Spinal cord (tissue), 10 donors: ENCODE results near the gene TUBB1. TPM values are rescaled to one million over a fixed set of nuclear protein-coding genes. Genes with fewer than 3 reads are reported as not detected.
A peak's percentile ranks its signal among the peaks of the same experiment; 100 is the strongest.

Experiments used
- DNase-seq, 6 donors: peaks; one replicate each; pipeline versions ENCODE4 v3.0.0 to v3.0.0-alpha.2; 2013 to 2015; ENCODE audit warnings: low spot score in 6 of 6, low read depth in 4 of 6
- H3K27ac ChIP-seq: one replicate; pipeline ENCODE4 v1.5.1; 2013; ENCODE audit warnings: low read depth, low read length, control low read depth
- H3K27me3 ChIP-seq: one replicate; pipeline ENCODE4 v1.6.1; 2013; ENCODE audit warnings: low read length; ENCODE audit not compliant: control insufficient read depth, insufficient read depth
- H3K36me3 ChIP-seq: one replicate; pipeline ENCODE4 v1.6.1; 2013; ENCODE audit warnings: low read length; ENCODE audit not compliant: control insufficient read depth, insufficient read depth
- H3K4me1 ChIP-seq: one replicate; pipeline ENCODE4 v1.6.1; 2013; ENCODE audit warnings: low read length; ENCODE audit not compliant: control insufficient read depth, insufficient read depth
- H3K4me3 ChIP-seq: one replicate; pipeline ENCODE4 v1.5.1; 2013; ENCODE audit warnings: low read depth, low read length, control low read depth
- H3K9me3 ChIP-seq: one replicate; pipeline ENCODE4 v1.6.1; 2013; ENCODE audit warnings: low read length; ENCODE audit not compliant: control insufficient read depth, insufficient read depth
- WGBS: methylation state at CpG from one replicate; pipeline ENCODE4 v1.1.5; 2013; ENCODE audit warnings: missing lambda C conversion rate; ENCODE audit not compliant: insufficient coverage; 5-methylcytosine and 5-hydroxymethylcytosine counted together
- polyA plus RNA-seq, 2 donors: library from polyadenylated mRNA; unstranded; fragments of 120-200 nt; gene quantifications; one replicate each; pipeline ENCODE4 v1.2.1, GENCODE V29; 2013; ENCODE audit not compliant: insufficient read length in 2 of 2
- total RNA-seq, 2 donors: library from RNA; depleted of rRNA in 1 of 2; stranded (reverse); fragments of 120-200 nt in 1 of 2; fragments of >200 nt in 1 of 2; gene quantifications; one replicate each; pipeline versions ENCODE4 v1.2.3 to v1.2.4, GENCODE V29; 2013 to 2014
- donor health status: healthy.

Gene TUBB1
- total and polyA plus RNA-seq, 4 donors: 1.1 to 3.4 (median 1.1) TPM

- no peak for DNase-seq
- Histone ChIP-seq H3K27me3 (no peaks in the 10 kb centered on the region), H3K4me1 (peaks cover 11% of the 10 kb centered on the region), H3K9me3 (no peaks in the 10 kb centered on the region), H3K27ac (no peak overlapping the region), H3K4me3 (no peak overlapping the region), H3K36me3 (no peaks in the 10 kb centered on the region)
- WGBS: 83% methylated on average over 3 of the region's 3 CpGs
These were observed 27.6 kb downstream of the TUBB1 start for GRCh38 chr20:59046862-59047261.

- DNase-seq: no peak
- Histone ChIP-seq H3K4me3 (no peak overlapping the region), H3K36me3 (no peaks in the 10 kb centered on the region), H3K27ac (no peak overlapping the region), H3K9me3 (no peaks in the 10 kb centered on the region), H3K4me1 (peaks cover 3% of the 10 kb centered on the region), H3K27me3 (no peaks in the 10 kb centered on the region)
- 88% methylated on average over 2 of the region's 5 CpGs for WGBS
These were observed 28.9 kb downstream of the TUBB1 start for GRCh38 chr20:59047938-59048680.

- H3K9me3 ChIP-seq: no peaks in the 10 kb centered on the region
- no peak for DNase-seq
- H3K4me3 ChIP-seq: no peak overlapping the region
- H3K27ac ChIP-seq: no peak overlapping the region
- H3K27me3 ChIP-seq: no peaks in the 10 kb centered on the region
- H3K4me1 ChIP-seq: no peaks in the 10 kb centered on the region
- WGBS: 86% methylated on average over 1 of the region's 2 CpGs
- no peaks in the 10 kb centered on the region for H3K36me3 ChIP-seq
These were observed 29.4 kb downstream of the TUBB1 start for GRCh38 chr20:59048681-59049030.

GRCh38 chr20:59050437-59050836 is 31.2 kb downstream of the TUBB1 start:
- no peaks in the 10 kb centered on the region for H3K27me3 ChIP-seq
- H3K4me1 ChIP-seq: no peaks in the 10 kb centered on the region
- no CpG with 5 or more reads among the region's 1 CpG for WGBS
- no peaks in the 10 kb centered on the region for H3K36me3 ChIP-seq
- no peaks in the 10 kb centered on the region for H3K9me3 ChIP-seq
- no peak overlapping the region for H3K4me3 ChIP-seq
- DNase-seq: no peak
- no peak overlapping the region for H3K27ac ChIP-seq

- Histone ChIP-seq H3K36me3 (no peaks in the 10 kb centered on the region), H3K27ac (no peak overlapping the region), H3K9me3 (no peaks in the 10 kb centered on the region), H3K27me3 (no peaks in the 10 kb centered on the region), H3K4me1 (no peaks in the 10 kb centered on the region), H3K4me3 (no peak overlapping the region)
- 62% methylated on average over 4 of the region's 6 CpGs for WGBS
- no peak for DNase-seq
These were observed 32.5 kb downstream of the TUBB1 start for GRCh38 chr20:59051666-59052185.

GRCh38 chr20:59055302-59055701 is 36.1 kb downstream of the TUBB1 start:
- Histone ChIP-seq H3K27ac (no peak overlapping the region), H3K9me3 (no peaks in the 10 kb centered on the region), H3K27me3 (no peaks in the 10 kb centered on the region), H3K4me1 (no peaks in the 10 kb centered on the region), H3K4me3 (no peak overlapping the region), H3K36me3 (no peaks in the 10 kb centered on the region)
- DNase-seq: no peak
- no CpG with 5 or more reads among the region's 7 CpGs for WGBS

- H3K36me3 ChIP-seq: no peaks in the 10 kb centered on the region
- no peaks in the 10 kb centered on the region for H3K4me1 ChIP-seq
- no peak overlapping the region for H3K27ac ChIP-seq
- H3K27me3 ChIP-seq: no peaks in the 10 kb centered on the region
- DNase-seq: no peak
- 41% methylated on average over 3 of the region's 4 CpGs for WGBS
- no peaks in the 10 kb centered on the region for H3K9me3 ChIP-seq
- H3K4me3 ChIP-seq: no peak overlapping the region
These were observed 42.9 kb downstream of the TUBB1 start for GRCh38 chr20:59062081-59062480.

- no peaks in the 10 kb centered on the region for H3K9me3 ChIP-seq
- no peak overlapping the region for H3K4me3 ChIP-seq
- no peak overlapping the region for H3K27ac ChIP-seq
- H3K27me3 ChIP-seq: no peaks in the 10 kb centered on the region
- DNase-seq: peak in 1 of 6 donors; percentile 40
- no peaks in the 10 kb centered on the region for H3K36me3 ChIP-seq
- WGBS: 58% methylated on average over 12 of the region's 22 CpGs
- H3K4me1 ChIP-seq: no peaks in the 10 kb centered on the region
These were observed 44.4 kb downstream of the TUBB1 start for GRCh38 chr20:59063358-59064213.

GRCh38 chr20:59064214-59064722 is 45.0 kb downstream of the TUBB1 start:
- H3K4me3 ChIP-seq: no peak overlapping the region
- no peak for DNase-seq
- H3K27me3 ChIP-seq: no peaks in the 10 kb centered on the region
- no peaks in the 10 kb centered on the region for H3K36me3 ChIP-seq
- H3K9me3 ChIP-seq: no peaks in the 10 kb centered on the region
- no peaks in the 10 kb centered on the region for H3K4me1 ChIP-seq
- no peak overlapping the region for H3K27ac ChIP-seq
- 83% methylated on average over 1 of the region's 4 CpGs for WGBS
